ENCODE results near the gene TMC4. TPM values are rescaled to one million over a fixed set of nuclear protein-coding genes. Genes with fewer than 3 reads are reported as not detected.
A peak's percentile ranks its signal among the peaks of the same experiment; 100 is the strongest.
"Not testable (repeated sequence)": the region's sequence is repeated elsewhere in the genome, so short reads cannot be mapped to it uniquely, and the experiment has no call there.

TMC4 gene
- polyA plus RNA-seq, 3 donors, result 3.1 to 44.8 (median 6.4) TPM

- H3K27ac ChIP-seq (ENCODE audit: low read depth, low read length), result peak overlapping the region; percentile 66
- WGBS, 3 donors, result 78 to 81% (median 79%) methylated on average over 13 of the region's 13 CpGs
Measured at GRCh38 chr19:54206831-54207177, 33.8 kb upstream of the TMC4 start.

- peak overlapping the region; percentile 66 for H3K27ac ChIP-seq (ENCODE audit: low read depth, low read length)
- 86 to 88% (median 87%) methylated on average over 26 to 27 of the region's 27 CpGs for WGBS, 3 donors
Measured at GRCh38 chr19:54206030-54206830, 33.3 kb upstream of the TMC4 start.

- no peak overlapping the region for H3K27ac ChIP-seq (ENCODE audit: low read depth, low read length)
- WGBS, 3 donors, result 75 to 84% (median 77%) methylated on average over 4 of the region's 4 CpGs
Measured at GRCh38 chr19:54204767-54205468, 32.0 kb upstream of the TMC4 start.

- WGBS, 3 donors, result 20 to 70% (median 67%) methylated on average over 9 of the region's 9 CpGs
- H3K27ac ChIP-seq (ENCODE audit: low read depth, low read length), result no peak overlapping the region
Measured at GRCh38 chr19:54203151-54203611, 30.2 kb upstream of the TMC4 start.

GRCh38 chr19:54201980-54202379 lies 29.0 kb upstream of the TMC4 start:
- WGBS, 3 donors, result 51 to 80% (median 63%) methylated on average over 13 of the region's 13 CpGs

GRCh38 chr19:54201172-54201701 lies 28.3 kb upstream of the TMC4 start:
- 2 to 3% (median 2%) methylated on average over 28 of the region's 28 CpGs for WGBS, 3 donors
- H3K27ac ChIP-seq (ENCODE audit: low read depth, low read length), result peak overlapping the region; percentile 91

More at GRCh38 chr19:54201980-54202379, 29.0 kb upstream of the TMC4 start:
- no peak overlapping the region for H3K27ac ChIP-seq (ENCODE audit: low read depth, low read length)

- H3K27ac ChIP-seq (ENCODE audit: low read depth, low read length), result no peak overlapping the region
- WGBS, 3 donors, result 90 to 92% (median 90%) methylated on average over 16 of the region's 16 CpGs
Measured at GRCh38 chr19:54199401-54199800, 26.4 kb upstream of the TMC4 start.

GRCh38 chr19:54197121-54197520 lies 24.2 kb upstream of the TMC4 start:
- 75 to 86% (median 79%) methylated on average over 3 of the region's 3 CpGs for WGBS, 3 donors

GRCh38 chr19:54196536-54196935 lies 23.6 kb upstream of the TMC4 start:
- 93 to 95% (median 94%) methylated on average over 7 of the region's 7 CpGs for WGBS, 3 donors
- no peak overlapping the region for H3K27ac ChIP-seq (ENCODE audit: low read depth, low read length)

More at GRCh38 chr19:54197121-54197520, 24.2 kb upstream of the TMC4 start:
- no peak overlapping the region for H3K27ac ChIP-seq (ENCODE audit: low read depth, low read length)

GRCh38 chr19:54194463-54194862 lies 21.5 kb upstream of the TMC4 start:
- not testable (repeated sequence) for H3K27ac ChIP-seq (ENCODE audit: low read depth, low read length)
- WGBS, 3 donors, result 89 to 96% (median 95%) methylated on average over 12 of the region's 12 CpGs

- WGBS, 3 donors, result 90 to 95% (median 95%) methylated on average over 11 of the region's 11 CpGs
- no peak overlapping the region for H3K27ac ChIP-seq (ENCODE audit: low read depth, low read length)
Measured at GRCh38 chr19:54193011-54193410, 20.1 kb upstream of the TMC4 start.

- 60 to 66% (median 65%) methylated on average over 19 of the region's 19 CpGs for WGBS, 3 donors
Measured at GRCh38 chr19:54191811-54192453, 19.0 kb upstream of the TMC4 start.

GRCh38 chr19:54191011-54191810 lies 18.3 kb upstream of the TMC4 start, which contains the start of gene TSEN34:
Gene TSEN34 (plus strand): TSS chr19:54191308. CDS start chr19:54191365, 57 bp downstream.
- H3K27ac ChIP-seq (ENCODE audit: low read depth, low read length), result peak within 1 kb of the TSS; percentile 82
- 1% methylated on average over 69 to 77 of the region's 77 CpGs for WGBS, 3 donors

More at GRCh38 chr19:54191811-54192453, 19.0 kb upstream of the TMC4 start:
- peak overlapping the region; percentile 80 for H3K27ac ChIP-seq (ENCODE audit: low read depth, low read length)

GRCh38 chr19:54190503-54191010 lies 17.6 kb upstream of the TMC4 start:
- H3K27ac ChIP-seq (ENCODE audit: low read depth, low read length), result peak overlapping the region; percentile 82
- WGBS, 3 donors, result 0% methylated on average over 49 to 56 of the region's 56 CpGs

GRCh38 chr19:54189735-54190502 lies 17.0 kb upstream of the TMC4 start:
- 0 to 1% (median 0%) methylated on average over 60 to 65 of the region's 65 CpGs for WGBS, 3 donors
- H3K27ac ChIP-seq (ENCODE audit: low read depth, low read length), result peak overlapping the region; percentile 82

- H3K27ac ChIP-seq (ENCODE audit: low read depth, low read length), result peak within 1 kb of the TSS; percentile 83
- 0 to 1% (median 0%) methylated on average over 42 to 64 of the region's 64 CpGs for WGBS, 3 donors
Measured at GRCh38 chr19:54189145-54189734, 16.3 kb upstream of the TMC4 start, which contains the start of gene MBOAT7. Gene MBOAT7 (minus strand): TSS chr19:54189580. CDS start chr19:54188508, 1,072 bp downstream.
